ENCODE data around the gene CREB5. TPM values are rescaled to one million over a fixed set of nuclear protein-coding genes. Genes with fewer than 3 reads are reported as not detected.

CREB5 gene
- total and polyA plus RNA-seq, 4 experiments from 2014 or later = not detected

DNA sequence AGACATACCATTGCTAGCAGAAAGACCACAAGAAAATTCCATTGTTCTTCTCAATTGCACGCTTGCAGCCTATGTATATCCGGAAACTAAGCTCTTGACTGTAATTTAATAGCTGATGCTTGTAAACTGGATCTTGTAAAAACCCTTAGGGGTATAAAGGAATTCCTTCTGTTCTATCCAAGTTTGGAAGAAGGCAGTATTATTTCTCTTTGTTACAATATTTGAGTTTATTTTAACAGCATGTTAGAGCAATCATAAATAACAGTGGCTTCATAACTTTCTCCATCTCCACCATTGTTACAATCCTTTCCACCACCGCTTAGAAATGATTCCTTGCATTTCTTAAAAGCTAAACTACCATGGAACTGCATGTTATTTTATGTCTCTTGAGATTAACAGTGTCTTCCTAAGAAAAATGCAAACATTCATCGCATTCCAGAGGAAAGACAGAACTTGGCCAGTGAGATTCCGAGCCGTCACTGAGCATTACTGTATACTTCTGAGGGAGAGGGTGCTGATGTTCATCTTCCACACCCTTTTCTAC is 453.4 kb downstream of the CREB5 start:
- no peak overlapping the region for H3K4me3 Mint-ChIP-seq
- Histone ChIP-seq H3K27ac (ENCODE audit: low read depth, low read length) (no peak overlapping the region), H3K9me3 (ENCODE audit: control insufficient read depth in 1 of 2, low read length in 2 of 2) (no peaks in the 10 kb centered on the region), H3K27me3 (ENCODE audit: insufficient read depth, low read length) (no peaks in the 10 kb centered on the region), H3K4me3 (ENCODE audit: low read length in 2 of 2) (no peak overlapping the region), H3K36me3 (ENCODE audit: insufficient read depth, low read length) (no peaks in the 10 kb centered on the region), H3K4me1 (ENCODE audit: insufficient read depth, low read length) (no peaks in the 10 kb centered on the region)
- no peak overlapping the region for H3K27ac Mint-ChIP-seq
- ChIA-PET POLR2A (ENCODE audit: partially characterized antibody) (no interaction called here), CTCF (ENCODE audit: partially characterized antibody) (interaction anchor here (1.2 kb wide), 1 partner anchor 11 kb away, joined by 5 read pairs; no protein-coding TSS in a partner anchor)
- H3K9me3 Mint-ChIP-seq = no peaks in the 10 kb centered on the region
- H3K4me1 Mint-ChIP-seq = no peaks in the 10 kb centered on the region
- H3K36me3 Mint-ChIP-seq = no peaks in the 10 kb centered on the region
- DNase-seq = no peak
- peaks cover 3 to 16% of the 10 kb centered on the region in 2 donors for H3K27me3 Mint-ChIP-seq
- intact Hi-C loops (cut with micrococcal nuclease) = no loop called here

GRCh38 chr7:28868712-28869111 is 456.4 kb downstream of the CREB5 start:
- no peaks in the 10 kb centered on the region for H3K9me3 ChIP-seq (ENCODE audit: control insufficient read depth in 1 of 2, low read length in 2 of 2)
- intact Hi-C loops (cut with micrococcal nuclease) = no loop called here
- ChIA-PET POLR2A (ENCODE audit: partially characterized antibody) (no interaction called here), CTCF (ENCODE audit: partially characterized antibody) (no interaction called here)
- H3K4me3 ChIP-seq (ENCODE audit: low read length in 2 of 2) = no peak overlapping the region
- Mint-ChIP-seq H3K36me3 (no peaks in the 10 kb centered on the region), H3K4me1 (no peaks in the 10 kb centered on the region), H3K9me3 (no peaks in the 10 kb centered on the region), H3K27me3 (peaks cover 3 to 8% of the 10 kb centered on the region in 2 donors), H3K4me3 (no peak overlapping the region), H3K27ac (no peak overlapping the region)
- H3K27ac ChIP-seq (ENCODE audit: low read depth, low read length) = no peak overlapping the region
- DNase-seq = no peak
- H3K27me3 ChIP-seq (ENCODE audit: insufficient read depth, low read length) = no peaks in the 10 kb centered on the region
- H3K36me3 ChIP-seq (ENCODE audit: insufficient read depth, low read length) = no peaks in the 10 kb centered on the region
- H3K4me1 ChIP-seq (ENCODE audit: insufficient read depth, low read length) = no peaks in the 10 kb centered on the region

- Mint-ChIP-seq H3K36me3 (no peaks in the 10 kb centered on the region), H3K4me3 (no peak overlapping the region), H3K4me1 (no peaks in the 10 kb centered on the region), H3K27ac (no peak overlapping the region), H3K27me3 (peaks cover 1 to 6% of the 10 kb centered on the region in 2 donors), H3K9me3 (no peaks in the 10 kb centered on the region)
- no peak overlapping the region for H3K27ac ChIP-seq (ENCODE audit: low read depth, low read length)
- H3K4me1 ChIP-seq (ENCODE audit: insufficient read depth, low read length) = no peaks in the 10 kb centered on the region
- intact Hi-C loops (cut with micrococcal nuclease) = no loop called here
- H3K36me3 ChIP-seq (ENCODE audit: insufficient read depth, low read length) = no peaks in the 10 kb centered on the region
- ChIA-PET CTCF (ENCODE audit: partially characterized antibody) (interaction anchor here (1.4 kb wide), 1 partner anchor 13 kb away, joined by 4 read pairs; no protein-coding TSS in a partner anchor), POLR2A (ENCODE audit: partially characterized antibody) (no interaction called here)
- H3K27me3 ChIP-seq (ENCODE audit: insufficient read depth, low read length) = no peaks in the 10 kb centered on the region
- H3K9me3 ChIP-seq (ENCODE audit: control insufficient read depth in 1 of 2, low read length in 2 of 2) = no peaks in the 10 kb centered on the region
- H3K4me3 ChIP-seq (ENCODE audit: low read length in 2 of 2) = no peak overlapping the region
- no peak for DNase-seq
Observed at GRCh38 chr7:28871077-28871476, 458.8 kb downstream of the CREB5 start.

DNA sequence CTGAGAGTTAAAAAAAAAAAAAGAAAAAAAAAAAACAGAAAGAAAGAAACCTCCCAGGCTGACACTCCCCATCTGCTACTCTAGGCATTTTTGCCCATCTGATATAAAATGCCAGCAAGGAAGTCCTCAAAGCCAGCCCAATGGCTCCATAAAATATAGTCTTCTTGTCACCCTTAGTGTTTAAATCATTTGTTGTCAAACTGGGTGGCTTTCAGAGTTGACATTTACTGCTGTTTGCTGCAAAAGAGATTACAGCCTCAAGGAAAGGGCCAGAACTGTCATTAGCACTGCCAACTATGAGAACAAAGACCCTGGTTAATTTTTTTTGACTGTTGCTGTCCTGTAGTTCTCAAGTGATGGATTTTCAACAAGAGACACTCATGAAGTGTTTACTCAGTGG is 459.3 kb downstream of the CREB5 start:
- Histone ChIP-seq H3K9me3 (ENCODE audit: control insufficient read depth in 1 of 2, low read length in 2 of 2) (no peaks in the 10 kb centered on the region), H3K4me1 (ENCODE audit: insufficient read depth, low read length) (no peaks in the 10 kb centered on the region), H3K27me3 (ENCODE audit: insufficient read depth, low read length) (no peaks in the 10 kb centered on the region), H3K36me3 (ENCODE audit: insufficient read depth, low read length) (no peaks in the 10 kb centered on the region), H3K27ac (ENCODE audit: low read depth, low read length) (no peak overlapping the region), H3K4me3 (ENCODE audit: low read length in 2 of 2) (no peak overlapping the region)
- DNase-seq = no peak
- Mint-ChIP-seq H3K36me3 (no peaks in the 10 kb centered on the region), H3K4me1 (no peaks in the 10 kb centered on the region), H3K4me3 (no peak overlapping the region), H3K27me3 (peaks cover 1 to 4% of the 10 kb centered on the region in 2 donors), H3K9me3 (no peaks in the 10 kb centered on the region), H3K27ac (no peak overlapping the region)
- POLR2A ChIA-PET (ENCODE audit: partially characterized antibody) = no interaction called here
- CTCF ChIA-PET (ENCODE audit: partially characterized antibody) = interaction anchor here (1.3 to 1.4 kb wide), 3 partner anchors 12 to 50 kb away, joined by 4 to 6 read pairs (median 4); no protein-coding TSS in a partner anchor
- intact Hi-C loops (cut with micrococcal nuclease) = no loop called here

- Histone ChIP-seq H3K4me3 (ENCODE audit: low read length in 2 of 2) (no peak overlapping the region), H3K4me1 (ENCODE audit: insufficient read depth, low read length) (no peaks in the 10 kb centered on the region), H3K27ac (ENCODE audit: low read depth, low read length) (no peak overlapping the region), H3K36me3 (ENCODE audit: insufficient read depth, low read length) (no peaks in the 10 kb centered on the region), H3K27me3 (ENCODE audit: insufficient read depth, low read length) (no peaks in the 10 kb centered on the region), H3K9me3 (ENCODE audit: control insufficient read depth in 1 of 2, low read length in 2 of 2) (no peaks in the 10 kb centered on the region)
- Mint-ChIP-seq H3K36me3 (no peaks in the 10 kb centered on the region), H3K4me1 (no peaks in the 10 kb centered on the region), H3K4me3 (no peak overlapping the region), H3K9me3 (no peaks in the 10 kb centered on the region), H3K27me3 (peaks cover 0 to 4% of the 10 kb centered on the region in 2 donors), H3K27ac (no peak overlapping the region)
- ChIA-PET POLR2A (ENCODE audit: partially characterized antibody) (no interaction called here), CTCF (ENCODE audit: partially characterized antibody) (interaction anchor here (1.3 kb wide), 2 partner anchors 18 to 49 kb away, joined by 4 to 6 read pairs; no protein-coding TSS in a partner anchor)
- no peak for DNase-seq
- intact Hi-C loops (cut with micrococcal nuclease) = no loop called here
Observed at GRCh38 chr7:28872226-28872625, 459.9 kb downstream of the CREB5 start.

DNA sequence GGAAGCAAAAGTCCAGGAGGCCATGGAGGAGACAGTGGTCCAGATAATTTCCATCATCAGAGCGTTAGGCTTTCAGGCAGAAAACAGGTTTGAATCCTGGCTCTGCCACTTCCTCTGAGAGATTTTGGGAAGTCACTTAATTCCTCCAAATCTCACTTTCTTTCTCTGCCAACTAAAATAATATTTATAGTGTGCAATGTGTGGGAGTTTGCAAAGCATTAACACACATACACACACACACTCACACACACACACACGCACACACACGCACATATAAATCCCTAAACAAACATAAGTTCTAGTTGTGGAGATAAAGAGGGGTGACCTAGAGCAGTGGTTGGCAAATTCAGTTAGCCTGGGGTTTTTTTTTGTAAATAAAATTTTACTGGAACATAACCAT is 461.0 kb downstream of the CREB5 start:
- Mint-ChIP-seq H3K9me3 (no peaks in the 10 kb centered on the region), H3K36me3 (no peaks in the 10 kb centered on the region), H3K27me3 (peaks cover 0 to 4% of the 10 kb centered on the region in 2 donors), H3K27ac (no peak overlapping the region), H3K4me3 (no peak overlapping the region), H3K4me1 (no peaks in the 10 kb centered on the region)
- DNase-seq = no peak
- no peaks in the 10 kb centered on the region for H3K4me1 ChIP-seq (ENCODE audit: insufficient read depth, low read length)
- H3K27me3 ChIP-seq (ENCODE audit: insufficient read depth, low read length) = no peaks in the 10 kb centered on the region
- no peaks in the 10 kb centered on the region for H3K9me3 ChIP-seq (ENCODE audit: control insufficient read depth in 1 of 2, low read length in 2 of 2)
- POLR2A ChIA-PET (ENCODE audit: partially characterized antibody) = no interaction called here
- CTCF ChIA-PET (ENCODE audit: partially characterized antibody) = no interaction called here
- no peaks in the 10 kb centered on the region for H3K36me3 ChIP-seq (ENCODE audit: insufficient read depth, low read length)
- intact Hi-C loops (cut with micrococcal nuclease) = no loop called here
- H3K4me3 ChIP-seq (ENCODE audit: low read length in 2 of 2) = no peak overlapping the region
- H3K27ac ChIP-seq (ENCODE audit: low read depth, low read length) = no peak overlapping the region

- Mint-ChIP-seq H3K4me3 (no peak overlapping the region), H3K9me3 (no peaks in the 10 kb centered on the region), H3K27me3 (peaks cover 1 to 4% of the 10 kb centered on the region in 2 donors), H3K4me1 (no peaks in the 10 kb centered on the region), H3K27ac (no peak overlapping the region), H3K36me3 (no peaks in the 10 kb centered on the region)
- POLR2A ChIA-PET (ENCODE audit: partially characterized antibody) = no interaction called here
- intact Hi-C loops (cut with micrococcal nuclease) = no loop called here
- Histone ChIP-seq H3K36me3 (ENCODE audit: insufficient read depth, low read length) (no peaks in the 10 kb centered on the region), H3K9me3 (ENCODE audit: control insufficient read depth in 1 of 2, low read length in 2 of 2) (no peaks in the 10 kb centered on the region), H3K27me3 (ENCODE audit: insufficient read depth, low read length) (no peaks in the 10 kb centered on the region), H3K4me3 (ENCODE audit: low read length in 2 of 2) (no peak overlapping the region), H3K27ac (ENCODE audit: low read depth, low read length) (no peak overlapping the region), H3K4me1 (ENCODE audit: insufficient read depth, low read length) (no peaks in the 10 kb centered on the region)
- CTCF ChIA-PET (ENCODE audit: partially characterized antibody) = no interaction called here
- no peak for DNase-seq
Observed at GRCh38 chr7:28874001-28874400, 461.7 kb downstream of the CREB5 start.

Measured in CD4-positive, alpha-beta memory T cell (primary cell).